ELR (cell line): ENCODE measurements around the gene GAD1.

Source experiments
- DNase-seq: peaks from one replicate; pipeline ENCODE4 v3.0.0-alpha.2; 2015; ENCODE audit warnings: low read depth

The GAD1 gene

DNA sequence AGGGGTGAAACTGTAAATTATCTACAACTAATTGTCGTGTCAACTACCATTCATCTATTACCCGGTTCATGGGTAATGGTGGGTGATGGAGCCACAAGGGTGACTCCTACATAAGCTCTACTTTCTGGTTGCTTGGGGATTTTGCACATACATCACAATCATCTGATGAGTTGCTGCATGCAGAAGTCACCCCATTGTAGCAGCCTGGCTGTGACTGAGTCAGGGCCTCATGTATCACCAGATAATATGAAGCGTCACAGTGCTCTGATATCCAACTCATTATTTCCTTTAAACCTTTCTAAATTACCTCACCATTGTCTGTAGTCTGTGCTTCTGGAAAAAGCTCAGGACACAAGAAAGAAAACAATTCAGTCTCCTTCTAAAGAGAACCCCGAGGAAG lies 79.9 kb downstream of the GAD1 start:
- DNase-seq = no peak

DNA sequence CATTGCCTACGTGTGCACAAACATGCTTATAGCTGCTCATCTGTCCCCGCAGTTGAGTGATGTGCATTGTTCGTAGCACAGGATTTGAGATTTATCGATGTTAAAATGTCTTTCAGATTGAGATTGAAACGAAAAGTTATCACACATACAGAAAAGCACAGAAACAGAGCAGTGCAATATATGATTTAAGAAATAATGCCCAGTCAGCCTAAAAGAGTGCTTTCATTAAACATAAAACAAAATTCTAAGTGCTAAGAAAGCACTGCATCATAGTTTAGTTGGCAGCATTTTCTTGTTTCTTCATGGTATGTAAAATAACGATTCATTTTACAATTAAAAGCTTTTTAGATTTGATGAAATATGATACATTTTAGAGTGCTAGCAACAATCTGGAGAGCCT lies 80.4 kb downstream of the GAD1 start:
- DNase-seq = no peak

DNA sequence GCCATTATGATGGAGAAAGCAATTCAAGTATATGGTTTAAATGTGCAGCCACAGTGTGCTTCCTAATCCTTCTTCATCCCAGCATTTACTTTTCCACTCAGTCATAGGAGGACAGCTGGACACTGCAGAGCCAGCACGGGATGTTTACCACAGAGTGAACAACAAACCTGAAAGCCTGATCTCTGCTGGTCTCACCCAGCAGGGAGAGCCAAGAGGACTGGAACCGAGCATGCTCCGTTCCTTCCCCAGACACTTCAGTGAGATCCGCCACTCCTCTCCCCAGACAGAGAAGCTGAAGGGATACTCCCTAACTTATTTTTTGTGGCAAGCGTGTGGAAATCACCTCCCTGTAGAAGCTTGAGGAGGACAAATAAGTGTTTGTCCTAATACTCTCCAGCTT lies 89.2 kb downstream of the GAD1 start:
- DNase-seq = no peak
